HG03354 (cell line): ENCODE data around the gene AGAP2.

Source experiments
- ATAC-seq: cut with Tn5 transposase; IDR thresholded peaks from one replicate; pipeline ENCODE4 v1.9.1; 2021; ENCODE audit warnings: mild to moderate bottlenecking; ENCODE audit not compliant: unreplicated experiment, poor library complexity, severe bottlenecking

AGAP2 gene

DNA sequence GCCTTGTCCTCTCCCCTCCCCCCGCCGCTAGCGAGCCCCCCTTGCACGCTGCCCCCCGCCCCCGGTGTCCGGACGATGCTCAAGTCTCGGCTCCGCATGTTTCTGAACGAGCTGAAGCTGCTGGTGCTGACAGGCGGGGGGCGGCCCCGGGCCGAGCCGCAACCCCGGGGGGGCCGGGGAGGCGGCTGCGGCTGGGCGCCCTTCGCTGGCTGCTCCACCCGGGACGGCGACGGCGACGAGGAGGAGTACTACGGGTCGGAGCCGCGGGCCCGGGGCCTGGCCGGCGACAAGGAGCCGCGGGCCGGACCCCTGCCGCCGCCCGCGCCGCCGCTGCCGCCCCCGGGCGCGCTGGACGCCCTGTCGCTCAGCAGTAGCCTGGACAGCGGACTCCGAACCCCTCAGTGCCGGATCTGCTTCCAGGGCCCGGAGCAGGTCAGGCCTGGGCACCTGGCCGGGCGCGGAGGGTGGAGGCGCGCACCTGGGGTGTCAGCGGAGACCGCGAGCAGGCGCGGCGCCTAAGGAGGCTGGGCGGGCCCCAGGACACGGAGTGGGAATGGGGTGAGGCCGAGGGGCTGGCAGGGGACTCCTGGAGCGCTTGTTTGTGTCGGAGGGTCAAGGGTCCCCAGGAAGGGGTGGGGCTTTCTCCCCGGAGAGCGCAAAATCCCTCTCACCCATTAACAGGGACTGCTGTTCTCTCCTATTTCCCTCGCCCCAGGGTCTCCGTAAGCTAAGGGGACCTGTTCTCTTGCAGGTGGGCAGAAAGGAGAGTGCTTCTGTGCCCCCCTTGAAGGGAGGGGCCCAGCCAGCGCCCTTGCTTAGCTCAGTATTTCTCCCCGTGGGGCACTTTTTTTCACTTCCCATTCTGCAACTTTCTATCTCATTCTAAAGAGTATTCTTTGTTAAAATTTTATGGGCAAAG, 17.2 kb upstream of the AGAP2 start:
- no peak for ATAC-seq

DNA sequence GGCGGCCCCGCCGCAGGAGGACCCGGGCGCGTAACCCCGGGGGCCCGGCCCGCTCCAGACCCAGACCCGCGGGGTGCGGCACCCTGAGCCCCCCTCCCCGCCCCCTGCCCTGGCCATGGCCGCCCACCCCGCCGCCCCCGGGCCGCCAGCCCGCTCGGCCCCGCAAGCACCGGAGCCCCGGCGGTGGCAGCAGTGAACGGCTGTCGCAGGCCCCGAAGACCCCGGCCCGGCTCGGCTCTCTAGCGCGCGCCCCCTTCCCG, 16.6 kb upstream of the AGAP2 start:
- ATAC-seq, result no peak

DNA sequence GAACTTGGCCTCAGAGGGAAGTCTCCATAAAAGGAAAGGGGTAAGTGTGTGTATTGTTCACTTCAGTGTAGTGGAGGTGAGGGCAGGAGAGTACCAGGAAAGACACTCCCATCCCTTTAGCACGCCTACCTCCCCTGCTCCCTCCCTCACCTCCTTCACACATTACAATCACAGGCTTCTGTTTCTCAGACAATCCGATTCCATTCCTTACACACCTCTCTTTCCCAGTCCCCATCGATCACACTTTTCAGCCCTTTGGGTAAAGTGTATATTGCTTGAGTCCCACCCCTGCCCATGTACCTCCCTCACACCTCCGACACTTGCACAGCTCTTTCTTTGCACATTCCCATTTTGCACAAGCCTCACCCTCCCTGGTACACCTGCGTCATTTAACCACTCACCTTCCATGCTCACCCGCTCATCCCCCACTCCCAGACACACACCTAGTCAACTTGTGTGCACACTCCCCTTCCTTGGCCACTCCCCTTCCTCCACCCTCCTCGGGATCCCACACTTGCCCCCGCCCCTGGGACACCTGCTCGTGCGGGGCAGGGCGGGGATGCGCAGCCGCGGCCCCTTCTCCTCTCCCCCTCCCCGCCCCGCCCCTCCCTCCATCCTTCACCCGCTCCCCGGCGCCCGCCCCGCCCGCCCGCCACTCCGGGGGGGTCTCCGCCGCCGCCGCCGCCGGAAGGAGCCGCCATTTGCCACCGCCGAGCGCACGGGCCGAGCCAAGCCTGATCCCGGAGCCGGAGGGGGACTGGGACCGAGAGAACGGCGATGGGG, 16.1 kb upstream of the AGAP2 start, which contains the start of gene MARCHF9:
MARCHF9 (plus strand) TSS at position 693 of the 783 bp plus-strand sequence. CDS start 426 bp downstream, outside the sequence.
- peak; percentile 35 for ATAC-seq

DNA sequence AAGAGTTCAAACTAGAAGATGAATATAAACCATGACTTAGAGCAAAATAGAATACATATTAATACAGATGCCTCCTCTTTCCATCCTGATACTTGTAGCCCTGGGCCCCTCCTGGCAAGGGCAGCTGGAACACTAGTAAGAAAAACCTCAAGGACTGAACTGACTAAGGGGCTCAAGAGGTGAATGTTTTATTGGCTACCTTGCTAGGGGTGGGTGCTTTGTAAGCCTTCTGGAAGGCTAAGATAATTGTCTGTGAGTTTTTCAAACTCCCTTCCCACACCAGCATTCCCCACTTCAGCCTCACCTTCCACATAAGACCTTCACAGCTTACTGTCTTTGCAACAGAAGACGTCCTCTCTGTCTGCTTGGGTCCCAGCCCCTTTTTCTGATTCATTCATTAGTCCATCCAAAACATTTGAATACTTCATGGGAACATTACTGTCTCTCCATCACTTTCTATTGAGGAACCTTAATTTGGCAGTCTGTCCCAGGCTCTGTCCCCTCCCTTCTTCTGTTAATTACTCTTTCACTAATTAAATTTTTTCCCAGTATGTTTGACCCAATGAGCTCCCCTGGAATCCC, 15.3 kb upstream of the AGAP2 start:
- no peak for ATAC-seq

GRCh38 chr12:57752668-57753000, 14.1 kb upstream of the AGAP2 start:
- no peak for ATAC-seq

DNA sequence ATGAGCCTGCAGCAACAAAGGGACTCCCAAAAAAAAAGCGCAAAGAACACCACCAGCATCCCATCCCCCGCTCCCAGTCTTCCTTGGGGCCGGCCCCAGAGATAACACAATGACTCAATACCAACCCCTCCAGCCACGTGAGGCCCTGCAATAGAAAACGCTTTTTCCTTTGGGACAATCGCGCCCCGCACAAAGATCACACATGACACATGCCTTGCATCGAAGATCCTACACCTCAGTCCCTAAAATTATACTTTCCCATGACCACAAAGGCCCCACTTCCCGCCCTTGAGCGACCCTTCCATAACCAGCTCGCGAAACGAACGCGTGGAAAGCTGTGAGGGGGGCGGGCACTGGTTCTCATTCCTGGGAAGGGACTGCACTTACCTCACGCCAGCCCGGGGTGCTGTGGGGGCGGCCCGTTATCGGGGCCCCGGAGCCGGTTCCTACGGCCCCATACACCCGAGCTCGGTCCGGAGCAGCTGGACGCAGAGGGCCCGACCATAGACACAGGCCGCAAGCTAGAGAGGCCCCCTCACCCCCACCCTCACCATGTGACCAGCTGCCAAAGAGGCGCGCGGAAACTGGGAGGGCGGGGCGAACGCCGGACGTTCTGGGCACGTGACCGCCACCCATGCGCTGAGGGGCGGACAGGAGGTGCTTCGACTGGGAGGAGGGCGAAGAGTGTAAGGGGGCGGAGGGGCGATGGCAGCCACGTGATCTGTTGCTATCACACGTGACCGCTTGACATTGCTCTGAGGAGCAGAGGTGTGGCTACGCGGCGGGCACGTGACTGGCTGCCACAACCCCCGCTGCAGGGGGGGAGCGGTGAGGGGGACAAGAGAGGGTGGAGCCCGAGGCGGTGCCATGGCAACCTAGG, 13.5 kb upstream of the AGAP2 start, which contains the start of gene CDK4:
CDK4 (minus strand) TSS at position 523 of the 880 bp plus-strand sequence. CDS start 593 bp downstream, outside the sequence.
- peak; percentile 76 for ATAC-seq

GRCh38 chr12:57751432-57751787, 12.9 kb upstream of the AGAP2 start:
- ATAC-seq, result no peak

- ATAC-seq, result no peak
Observed at GRCh38 chr12:57750561-57751431, 12.3 kb upstream of the AGAP2 start.

- no peak for ATAC-seq
Observed at GRCh38 chr12:57749061-57749460, 10.5 kb upstream of the AGAP2 start.

GRCh38 chr12:57746025-57746424, 7.5 kb upstream of the AGAP2 start:
- ATAC-seq, result no peak

DNA sequence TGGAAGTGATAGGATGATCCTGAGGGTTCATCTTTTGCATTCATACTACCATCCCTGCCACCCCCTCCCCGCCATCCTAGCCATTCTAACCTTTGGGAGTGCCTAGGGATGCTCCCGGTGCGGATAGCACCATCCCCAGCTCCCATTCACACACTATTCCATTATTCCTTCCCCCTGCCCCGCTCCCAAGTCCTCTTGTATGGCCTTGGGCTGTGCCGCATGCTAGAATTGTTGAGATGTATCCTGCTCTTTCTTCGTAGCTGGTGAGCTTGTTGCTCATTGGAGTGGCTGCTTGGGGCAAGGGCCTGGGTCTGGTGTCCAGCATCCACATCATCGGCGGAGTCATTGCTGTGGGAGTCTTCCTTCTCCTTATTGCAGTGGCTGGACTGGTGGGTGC, 6.9 kb upstream of the AGAP2 start:
- ATAC-seq, result no peak

DNA sequence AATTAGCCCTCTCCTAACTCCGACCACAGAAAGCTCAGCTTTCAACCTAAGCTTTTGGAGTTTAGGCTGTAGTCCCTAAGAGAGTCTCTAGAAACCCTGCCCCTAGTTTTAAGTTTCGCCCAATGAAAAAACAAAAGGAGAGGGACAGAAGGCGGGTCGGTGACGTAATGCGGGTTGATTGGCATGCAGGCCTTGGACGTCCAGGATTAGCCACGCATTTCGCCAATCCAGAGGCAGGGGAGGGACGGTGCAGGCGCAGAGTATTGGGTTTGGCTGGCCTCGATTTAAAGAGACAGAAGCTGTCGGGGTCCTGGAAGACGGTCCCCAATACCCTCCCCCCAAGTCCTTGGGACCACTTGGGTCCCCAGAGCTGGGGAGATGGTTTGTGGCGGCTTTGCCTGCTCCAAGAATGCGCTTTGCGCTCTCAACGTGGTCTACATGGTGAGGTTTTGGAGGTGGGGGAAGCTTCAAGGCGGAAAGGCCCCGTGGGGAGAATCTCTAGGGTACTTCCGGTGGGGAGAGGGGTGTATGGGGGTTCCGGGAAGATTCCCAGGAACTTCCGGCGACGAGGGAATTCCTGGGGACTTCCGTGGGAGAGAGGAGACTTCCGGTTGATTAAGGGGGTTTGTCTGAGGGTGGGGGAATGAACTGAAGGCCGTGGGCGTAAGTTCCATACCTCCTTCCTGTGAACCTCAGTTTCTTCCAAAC, 6.4 kb upstream of the AGAP2 start, which contains the start of gene TSPAN31:
TSPAN31 (plus strand) TSS at position 263 of the 708 bp plus-strand sequence; CDS start at position 379, 116 bp downstream.
- peak; percentile 86 for ATAC-seq

DNA sequence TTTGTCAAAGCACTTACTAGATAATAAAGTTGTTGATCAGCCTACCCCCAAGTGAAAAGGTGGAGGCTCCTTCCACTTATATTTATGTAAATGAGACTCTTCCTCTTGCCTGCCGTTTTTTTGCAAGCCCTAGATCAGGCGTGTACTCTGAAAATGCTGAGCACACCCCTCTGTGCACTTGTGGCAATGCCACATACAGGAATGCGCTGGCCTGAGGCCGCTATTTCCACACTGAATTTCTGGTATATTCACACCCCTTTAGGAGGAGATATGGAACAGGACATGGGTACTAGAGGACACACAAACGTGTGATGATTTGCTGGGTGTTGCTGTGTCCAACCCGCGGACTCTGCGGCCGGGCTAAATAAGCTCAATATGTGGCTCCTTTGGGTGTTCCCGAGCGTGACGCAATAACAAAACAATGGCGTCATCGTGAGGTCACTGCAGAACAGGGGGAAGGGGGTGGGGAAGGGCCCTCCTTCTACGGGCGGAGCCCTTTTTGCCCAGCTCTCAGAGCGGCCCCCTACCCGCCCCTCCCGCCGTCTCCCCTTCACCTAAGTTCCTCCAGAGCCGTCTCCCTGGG, 5.7 kb upstream of the AGAP2 start:
- peak; percentile 40 for ATAC-seq

DNA sequence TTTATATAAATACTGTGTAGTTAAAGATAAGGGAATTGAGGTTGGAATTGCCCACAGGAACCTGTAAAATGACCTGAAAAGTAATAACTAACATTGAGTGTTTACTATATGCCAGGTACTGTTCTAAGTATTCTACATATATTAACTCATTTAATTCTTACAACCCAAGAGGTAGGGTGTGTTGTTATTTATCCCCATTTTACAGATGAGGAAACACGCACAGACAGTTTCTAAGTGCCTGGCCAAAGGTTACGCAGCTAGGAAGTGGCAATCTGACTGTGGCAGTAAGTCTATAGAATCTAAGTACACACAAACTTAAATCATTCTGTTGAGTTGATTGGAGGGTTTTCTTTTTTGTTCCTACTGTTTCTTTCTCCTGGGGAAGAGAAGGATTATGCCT, 5.2 kb upstream of the AGAP2 start:
- ATAC-seq, result no peak

- ATAC-seq, result peak; percentile 56
Observed at GRCh38 chr12:57741844-57742738, 3.5 kb upstream of the AGAP2 start.

DNA sequence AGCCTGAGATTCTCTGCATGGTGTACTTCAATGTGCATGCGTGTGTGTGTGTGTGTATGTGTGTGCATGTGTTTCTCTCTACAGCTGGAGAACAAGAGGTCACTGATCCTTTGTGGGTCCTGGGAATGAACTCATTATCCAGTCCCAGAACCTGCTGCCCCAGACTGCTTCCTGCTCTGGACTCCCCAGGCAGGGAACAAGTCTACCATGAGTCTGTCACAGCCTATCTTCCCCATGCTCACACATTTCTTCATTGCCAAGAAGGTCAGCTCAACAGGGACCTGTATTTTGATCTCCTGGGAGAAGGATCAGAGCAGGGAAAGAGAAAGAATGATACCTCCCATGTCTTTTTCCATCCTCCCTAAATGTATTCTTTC, 2.9 kb upstream of the AGAP2 start:
- no peak for ATAC-seq
